ENCODE measurements around the gene INVS.
"Not testable (repeated sequence)": the region's sequence is repeated elsewhere in the genome, so short reads cannot be mapped to it uniquely, and the experiment has no call there.

The INVS gene

GRCh38 chr9:100125910-100126309, 26.9 kb downstream of the INVS start:
- no peak for DNase-seq (ENCODE audit: low read depth in 2 of 2)

GRCh38 chr9:100126423-100126822, 27.4 kb downstream of the INVS start:
- DNase-seq (ENCODE audit: low read depth in 2 of 2): no peak

GRCh38 chr9:100129772-100130171, 30.7 kb downstream of the INVS start:
- no peak for DNase-seq (ENCODE audit: low read depth in 2 of 2)

- no peak for DNase-seq (ENCODE audit: low read depth in 2 of 2)
These were observed 32.2 kb downstream of the INVS start for GRCh38 chr9:100131216-100131615.

- no peak for DNase-seq (ENCODE audit: low read depth in 2 of 2)
These were observed 32.9 kb downstream of the INVS start for GRCh38 chr9:100131875-100132430.

GRCh38 chr9:100134731-100135130, 35.7 kb downstream of the INVS start:
- no peak for DNase-seq (ENCODE audit: low read depth in 2 of 2)

GRCh38 chr9:100136799-100137198, 37.8 kb downstream of the INVS start:
- DNase-seq (ENCODE audit: low read depth in 2 of 2): not testable (repeated sequence)

- not testable (repeated sequence) for DNase-seq (ENCODE audit: low read depth in 2 of 2)
These were observed 41.3 kb downstream of the INVS start for GRCh38 chr9:100140303-100140702.

GRCh38 chr9:100141862-100142261, 42.8 kb downstream of the INVS start:
- not testable (repeated sequence) for DNase-seq (ENCODE audit: low read depth in 2 of 2)

GRCh38 chr9:100145167-100145934, 46.3 kb downstream of the INVS start:
- DNase-seq (ENCODE audit: low read depth in 2 of 2): not testable (repeated sequence)

- DNase-seq (ENCODE audit: low read depth in 2 of 2): not testable (repeated sequence)
These were observed 46.9 kb downstream of the INVS start for GRCh38 chr9:100145976-100146375.

- no peak for DNase-seq (ENCODE audit: low read depth in 2 of 2)
These were observed 51.2 kb downstream of the INVS start for GRCh38 chr9:100150214-100150613.

- no peak for DNase-seq (ENCODE audit: low read depth in 2 of 2)
These were observed 61.0 kb downstream of the INVS start for GRCh38 chr9:100160021-100160420.

GRCh38 chr9:100167176-100167575, 68.1 kb downstream of the INVS start:
- DNase-seq (ENCODE audit: low read depth in 2 of 2): no peak

GRCh38 chr9:100167915-100168654, 69.0 kb downstream of the INVS start:
- no peak for DNase-seq (ENCODE audit: low read depth in 2 of 2)

- no peak for DNase-seq (ENCODE audit: low read depth in 2 of 2)
These were observed 71.0 kb downstream of the INVS start for GRCh38 chr9:100170085-100170484.

GRCh38 chr9:100170556-100170955, 71.5 kb downstream of the INVS start:
- no peak for DNase-seq (ENCODE audit: low read depth in 2 of 2)

- no peak for DNase-seq (ENCODE audit: low read depth in 2 of 2)
These were observed 87.3 kb downstream of the INVS start for GRCh38 chr9:100186356-100186755.

- no peak for DNase-seq (ENCODE audit: low read depth in 2 of 2)
These were observed 91.3 kb downstream of the INVS start for GRCh38 chr9:100190339-100190738.

GRCh38 chr9:100191264-100191663, 92.2 kb downstream of the INVS start:
- DNase-seq (ENCODE audit: low read depth in 2 of 2): no peak

- no peak for DNase-seq (ENCODE audit: low read depth in 2 of 2)
These were observed 94.0 kb downstream of the INVS start for GRCh38 chr9:100193078-100193477.

GRCh38 chr9:100196215-100196614, 97.2 kb downstream of the INVS start:
- no peak for DNase-seq (ENCODE audit: low read depth in 2 of 2)

GRCh38 chr9:100196828-100197227, 97.8 kb downstream of the INVS start:
- no peak for DNase-seq (ENCODE audit: low read depth in 2 of 2)
